IPS-18c (cell line): ENCODE data around the gene TOMM20L.
"Not testable (repeated sequence)": the region's sequence is repeated elsewhere in the genome, so short reads cannot be mapped to it uniquely, and the experiment has no call there.

Experiments
- H3K4me3 ChIP-seq: 2 replicates; pipeline ENCODE4 v1.7.0; 2013; ENCODE audit warnings: low read depth, mild to moderate bottlenecking, low read length, moderate library complexity; ENCODE audit not compliant: insufficient read depth
- H3K9me3 ChIP-seq: one replicate; pipeline ENCODE4 v1.6.1; 2013; ENCODE audit warnings: mild to moderate bottlenecking, low read length, moderate library complexity; ENCODE audit not compliant: control insufficient read depth, insufficient read depth

TOMM20L gene

DNA sequence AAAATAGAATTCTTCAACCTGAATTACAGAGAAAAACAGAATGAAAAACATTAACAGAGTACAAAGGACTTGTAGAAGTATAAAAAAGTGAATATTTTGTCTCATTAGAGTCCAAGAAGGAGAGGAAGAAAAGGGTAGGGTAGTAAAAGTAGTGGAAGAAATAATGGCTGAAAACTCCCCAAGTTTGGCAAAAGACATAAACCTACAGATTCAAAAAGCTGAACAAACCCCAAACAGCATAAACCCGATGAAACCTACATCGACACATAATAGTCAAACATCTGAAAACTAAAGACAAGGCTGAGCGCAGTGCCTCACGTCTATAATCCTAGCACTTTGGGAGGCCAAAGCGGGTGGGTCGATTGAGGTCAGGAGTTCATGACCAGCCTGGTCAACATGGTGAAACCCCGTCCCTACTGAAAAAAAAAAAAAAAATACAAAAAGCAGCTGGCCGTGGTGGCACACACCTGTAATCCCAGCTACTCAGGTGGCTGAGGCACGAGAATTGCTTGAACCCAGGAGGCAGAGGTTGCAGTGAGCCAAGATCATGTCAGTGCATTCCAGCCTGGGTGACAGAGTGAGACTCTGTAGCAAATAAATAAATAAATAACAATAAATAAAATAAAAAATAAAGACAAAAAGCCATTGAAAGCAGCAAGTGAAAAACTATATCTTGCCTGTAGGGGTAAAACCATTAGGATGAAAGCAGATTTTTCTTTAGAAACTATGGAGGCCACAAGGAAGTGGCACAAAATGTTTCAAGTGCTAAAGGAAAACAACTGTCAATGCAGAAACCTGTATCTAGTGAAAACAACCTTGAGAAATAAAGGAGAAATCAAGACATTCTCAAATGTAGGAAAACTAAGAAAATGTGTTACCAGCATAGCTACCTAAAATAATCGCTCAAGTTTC is 20.2 kb downstream of the TOMM20L start:
- Histone ChIP-seq H3K4me3 (no peak overlapping the region), H3K9me3 (peaks cover 2% of the 10 kb centered on the region)

DNA sequence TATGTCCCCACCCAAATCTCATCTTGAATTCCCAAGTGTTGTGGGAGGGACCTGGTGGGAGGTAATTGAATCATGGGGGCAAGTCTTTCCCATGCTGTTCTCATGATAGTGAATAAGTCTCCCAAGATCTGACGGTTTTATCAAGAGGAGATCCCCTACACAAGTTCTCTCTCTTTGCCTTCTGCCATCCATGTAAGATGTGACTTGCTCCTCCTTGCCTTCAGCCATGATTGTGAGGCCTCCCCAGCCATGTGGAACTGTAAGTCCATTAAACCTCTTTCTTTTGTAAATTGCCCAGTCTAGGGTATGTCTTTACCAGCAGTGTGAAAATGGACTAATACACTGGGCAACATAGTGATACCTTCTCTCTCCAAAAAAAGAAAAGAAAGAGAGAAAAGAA is 21.2 kb downstream of the TOMM20L start:
- H3K9me3 ChIP-seq, H3K4me3 ChIP-seq: not testable (repeated sequence)

DNA sequence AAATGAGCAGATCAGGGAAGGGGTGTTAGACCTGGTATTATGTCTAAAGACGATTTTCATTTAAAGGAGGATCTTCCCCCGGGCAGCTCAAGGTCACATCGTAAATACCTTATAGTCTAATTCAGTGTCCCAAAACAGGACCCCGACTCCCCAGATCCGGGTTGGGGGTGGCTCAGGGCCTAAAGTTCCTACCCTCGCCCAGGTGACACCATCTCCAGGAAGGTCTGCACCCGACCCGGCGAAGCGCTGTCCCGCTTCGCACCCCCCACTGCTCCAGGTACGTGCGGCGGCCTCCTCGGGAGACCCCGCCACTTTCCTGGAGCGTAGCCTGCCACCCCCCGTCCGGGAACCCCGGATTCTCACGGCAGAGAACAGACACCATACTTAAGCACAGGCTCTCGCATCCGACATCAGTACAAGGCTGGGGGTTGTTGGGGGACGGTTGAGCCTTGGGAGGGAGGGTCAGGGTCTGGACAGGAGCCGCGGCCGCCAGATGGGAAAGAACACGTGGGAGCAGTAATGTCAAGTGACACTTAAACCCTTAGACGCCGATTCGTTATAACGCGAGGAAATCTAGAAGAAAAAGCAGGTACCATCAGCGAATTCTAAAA is 31.0 kb downstream of the TOMM20L start:
- Histone ChIP-seq H3K4me3 (peak overlapping the region; percentile 46), H3K9me3 (no peaks in the 10 kb centered on the region)

DNA sequence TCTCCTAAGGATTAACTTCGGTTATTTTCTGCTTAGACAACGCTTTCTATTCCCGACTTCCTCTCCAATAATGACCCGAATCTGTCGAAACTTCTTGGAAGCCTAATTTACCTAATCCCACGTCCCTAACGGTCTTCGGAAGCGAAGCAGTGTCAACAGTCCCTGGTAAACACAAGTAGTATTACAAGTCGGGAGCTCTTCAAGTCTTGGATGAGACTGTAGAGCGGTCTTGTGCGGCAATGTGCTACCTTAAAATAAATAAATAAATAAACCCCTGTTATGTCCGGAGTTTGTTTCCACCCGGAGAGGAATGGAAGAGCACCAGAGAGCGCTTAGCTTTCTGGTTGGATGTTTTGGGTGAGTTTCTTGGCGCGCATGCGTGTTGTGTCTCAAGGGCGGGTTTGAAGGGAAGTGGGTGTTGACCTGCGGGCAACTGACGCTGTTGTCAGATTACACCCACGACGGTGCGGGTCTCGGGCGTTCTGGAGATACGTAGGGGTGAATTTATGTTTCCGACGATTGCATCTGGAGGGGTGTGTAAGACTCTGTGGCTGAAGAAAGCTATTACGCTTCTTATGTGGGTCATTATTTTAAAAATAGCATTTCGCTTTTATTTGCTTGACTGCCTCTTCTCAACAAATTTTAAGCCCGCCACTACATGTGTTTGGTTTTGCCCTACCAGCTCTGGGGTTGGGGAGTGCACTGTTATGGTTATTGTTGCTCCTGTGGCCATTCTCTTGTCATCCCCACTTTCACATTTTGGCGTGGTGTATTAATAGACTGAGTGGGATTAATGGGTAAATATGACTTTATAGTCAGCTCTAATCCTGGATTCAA is 31.8 kb downstream of the TOMM20L start, which contains the start of the genes KIAA0586 and TIMM9:
Gene KIAA0586, plus strand, starts transcription at position 439 of the 837 bp plus-strand sequence. CDS start 546 bp downstream, outside the sequence.
Gene TIMM9, minus strand, starts transcription at position 251 of the 837 bp plus-strand sequence. CDS start 15,586 bp downstream, outside the sequence.
- H3K9me3 ChIP-seq: no peaks in the 10 kb centered on the region
- H3K4me3 ChIP-seq: peak within 1 kb of the TSS; percentile 46

DNA sequence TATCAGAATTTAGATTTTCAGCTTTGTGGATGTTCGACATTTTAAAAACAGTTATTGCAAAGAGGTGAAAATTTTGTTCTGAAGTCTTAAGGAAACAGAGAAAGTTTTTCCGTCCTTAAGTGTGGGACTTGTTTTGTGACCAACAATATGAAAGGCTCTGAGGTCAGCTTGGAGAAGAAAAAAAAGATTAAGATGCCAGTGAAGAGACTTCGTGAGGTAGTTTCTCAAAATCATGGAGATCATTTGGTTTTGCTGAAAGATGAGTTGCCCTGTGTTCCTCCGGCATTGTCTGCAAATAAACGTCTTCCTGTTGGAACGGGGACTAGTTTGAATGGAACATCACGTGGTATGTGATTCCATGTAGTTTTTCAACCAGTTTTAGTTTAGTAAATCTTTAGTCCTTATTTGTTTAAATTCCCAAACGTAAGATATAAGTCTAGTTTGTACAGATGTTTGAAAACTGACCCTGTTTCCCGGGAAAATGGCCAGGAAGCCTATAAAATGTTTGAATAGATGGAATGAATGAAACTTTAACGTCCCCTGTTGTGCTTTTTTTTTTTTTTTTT is 32.5 kb downstream of the TOMM20L start:
- no peaks in the 10 kb centered on the region for H3K9me3 ChIP-seq
- H3K4me3 ChIP-seq: peak overlapping the region; percentile 46

DNA sequence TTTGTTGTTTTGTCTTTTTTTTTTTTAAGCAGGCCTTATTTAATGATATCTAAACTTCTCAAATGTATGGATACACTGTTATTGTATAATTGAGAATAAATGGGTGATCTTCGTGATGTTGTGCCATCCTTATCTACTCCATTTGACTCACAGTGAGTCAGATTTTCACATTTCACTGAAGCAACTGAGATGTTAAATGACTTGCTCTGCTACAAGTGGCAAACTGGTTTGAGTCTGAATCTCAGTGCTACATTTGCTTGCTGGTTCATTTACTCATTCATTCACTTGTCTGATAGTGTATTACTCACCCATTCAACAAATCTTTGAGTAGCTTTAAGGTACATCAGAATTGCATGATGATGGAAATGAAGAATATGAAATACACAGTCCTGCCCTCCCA is 34.4 kb downstream of the TOMM20L start:
- Histone ChIP-seq H3K9me3 (no peaks in the 10 kb centered on the region), H3K4me3 (no peak overlapping the region)

DNA sequence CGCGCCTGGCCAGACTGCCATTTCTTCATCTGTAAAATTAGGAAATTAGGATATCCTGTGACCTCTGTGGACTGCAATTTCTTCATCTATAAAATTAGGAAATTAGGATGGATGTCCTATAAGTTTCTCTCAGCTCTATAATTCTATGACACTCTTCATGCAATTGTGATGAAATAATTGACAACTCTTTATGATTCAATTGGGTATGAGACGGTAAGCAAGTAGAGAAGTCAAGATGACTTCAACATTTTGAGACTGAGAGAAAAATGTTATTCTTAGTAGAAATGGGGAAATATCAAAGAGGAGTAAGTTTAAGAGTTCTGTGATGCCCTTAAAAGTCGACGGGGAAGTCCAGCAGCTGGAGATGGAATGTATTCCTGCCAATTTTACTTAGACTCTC is 43.7 kb downstream of the TOMM20L start:
- Histone ChIP-seq H3K4me3 (no peak overlapping the region), H3K9me3 (no peaks in the 10 kb centered on the region)

DNA sequence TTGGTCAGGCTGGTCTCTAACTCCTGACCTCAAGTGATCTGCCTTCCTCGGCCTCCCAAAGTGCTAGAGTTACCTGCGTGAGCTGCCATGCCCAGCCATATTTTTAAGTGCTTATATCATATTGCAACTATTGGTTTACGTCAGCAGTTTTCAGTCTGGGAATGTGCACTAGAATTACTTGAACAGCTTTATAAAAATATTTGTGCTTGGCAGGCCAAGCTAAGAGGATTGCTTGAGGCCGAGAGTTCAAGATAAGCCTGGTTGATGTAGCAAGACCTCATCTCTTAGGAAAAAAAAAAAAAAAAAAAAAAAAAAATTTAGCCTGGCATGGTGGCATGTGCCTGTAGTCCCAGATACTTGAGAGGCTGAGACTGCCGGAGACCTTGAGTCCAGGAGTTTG is 48.9 kb downstream of the TOMM20L start:
- H3K4me3 ChIP-seq: no peak overlapping the region
- no peaks in the 10 kb centered on the region for H3K9me3 ChIP-seq

DNA sequence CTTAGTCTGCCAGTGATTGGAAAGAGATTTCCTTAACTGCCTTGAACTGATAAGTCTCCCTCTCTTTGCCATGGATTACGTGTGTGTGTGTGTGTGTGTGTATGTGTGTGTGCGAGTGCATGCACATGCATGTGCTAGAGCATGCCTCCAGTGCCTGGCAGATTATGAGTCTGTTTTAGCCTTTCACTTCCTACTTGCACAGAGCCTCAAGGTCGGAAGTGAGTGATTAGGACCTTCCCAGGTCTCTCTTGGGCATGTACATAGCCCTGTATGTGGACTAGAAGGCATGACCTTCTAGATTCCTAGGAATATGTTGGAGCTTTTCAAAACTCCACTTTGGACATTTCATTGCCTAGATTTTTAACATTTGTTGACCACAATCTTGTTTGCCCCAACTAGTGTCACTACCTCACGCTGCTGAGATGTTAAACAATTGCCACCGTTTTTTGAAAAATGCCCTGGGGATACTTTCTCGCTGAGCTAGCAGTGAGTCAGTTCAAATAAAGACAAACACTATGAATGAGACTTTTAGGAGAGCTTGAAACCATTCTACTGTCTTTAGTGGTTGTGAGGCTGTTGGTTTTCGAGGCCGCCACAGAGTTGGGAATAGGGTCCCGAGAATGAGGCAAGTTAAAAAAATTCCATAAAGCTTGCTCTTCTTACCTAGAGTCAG is 60.0 kb downstream of the TOMM20L start:
- peaks cover 2% of the 10 kb centered on the region for H3K9me3 ChIP-seq
- no peak overlapping the region for H3K4me3 ChIP-seq
